K562 (cell line): ENCODE measurements around the gene CREB5.

ENCODE experiments used
- KDM2B ChIP-seq: fragments of 250-450 bp; sonication (Bioruptor Pico); IDR thresholded peaks from 2 replicates; pipeline ENCODE4 v1.8.0; 2021; ENCODE audit warnings: mild to moderate bottlenecking, moderate library complexity
- TF ChIP-seq, protein P1 (sequence below): fragments of 450-650 bp; IDR thresholded peaks from 2 replicates; pipeline ENCODE4 v1.6.1; 2016; ENCODE audit warnings: antibody characterized with exemption

DNA sequence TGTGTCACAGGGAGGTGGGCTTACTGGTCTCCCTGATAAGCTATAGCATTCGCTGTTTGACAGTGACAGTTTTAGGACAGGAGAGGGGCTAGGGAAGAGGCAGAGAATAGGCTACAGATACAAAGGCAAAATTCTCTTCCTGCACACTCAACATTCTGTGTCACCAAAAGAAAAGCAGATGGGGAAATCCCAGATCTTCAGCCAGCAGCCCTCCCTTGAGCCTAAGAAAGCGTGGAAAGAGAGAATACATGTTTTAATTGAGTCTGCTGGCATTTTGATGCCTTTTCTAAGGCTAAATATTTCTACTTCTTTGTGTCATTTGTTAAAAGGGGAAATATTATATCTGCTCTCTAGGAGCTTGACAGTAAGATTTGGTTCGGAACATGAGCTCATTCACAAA, 298.8 kb downstream of the CREB5 start:
- TF ChIP-seq KDM2B (CRISPR knock-in tag) = no peak
- TF ChIP-seq, protein P1, sequence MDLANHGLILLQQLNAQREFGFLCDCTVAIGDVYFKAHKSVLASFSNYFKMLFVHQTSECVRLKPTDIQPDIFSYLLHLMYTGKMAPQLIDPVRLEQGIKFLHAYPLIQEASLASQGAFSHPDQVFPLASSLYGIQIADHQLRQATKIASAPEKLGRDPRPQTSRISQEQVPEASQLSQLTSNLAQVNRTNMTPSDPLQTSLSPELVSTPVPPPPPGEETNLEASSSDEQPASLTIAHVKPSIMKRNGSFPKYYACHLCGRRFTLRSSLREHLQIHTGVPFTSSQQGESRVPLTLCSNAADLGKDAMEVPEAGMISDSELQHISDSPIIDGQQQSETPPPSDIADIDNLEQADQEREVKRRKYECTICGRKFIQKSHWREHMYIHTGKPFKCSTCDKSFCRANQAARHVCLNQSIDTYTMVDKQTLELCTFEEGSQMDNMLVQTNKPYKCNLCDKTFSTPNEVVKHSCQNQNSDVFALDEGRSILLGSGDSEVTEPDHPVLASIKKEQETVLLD = no peak
